ENCODE measurements around the gene KRTAP10-1. TPM values are rescaled to one million over a fixed set of nuclear protein-coding genes. Genes with fewer than 3 reads are reported as not detected.

The KRTAP10-1 gene
- total and polyA plus RNA-seq, 2 of the 8 experiments (the other 6 are each of a cell fraction or from before 2014, with no cell fraction given): 0.08 TPM; not detected in 1

DNA sequence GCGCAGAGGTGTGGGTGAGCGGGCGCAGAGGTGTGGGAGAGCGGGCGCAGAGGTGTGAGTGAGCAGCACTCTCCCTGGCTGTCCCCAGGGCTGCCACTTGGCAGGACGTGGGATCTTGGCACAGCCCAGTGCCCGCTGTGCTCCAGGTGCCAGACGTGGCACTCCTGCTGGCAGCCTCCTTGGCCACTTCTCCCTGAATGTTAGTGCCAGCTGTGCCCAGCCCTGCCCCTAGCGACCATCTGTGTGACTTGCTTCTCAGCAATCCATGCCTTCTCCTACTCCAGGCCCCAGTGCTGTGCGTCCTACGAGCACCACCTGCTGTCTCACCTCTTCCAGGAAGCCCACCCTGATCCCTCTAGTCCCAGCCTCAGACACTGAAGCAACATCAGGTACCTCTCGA lies 30.5 kb downstream of the KRTAP10-1 start:
- Histone ChIP-seq H3K4me2 (ENCODE audit: insufficient read depth in 1 of 2, low read depth in 2 of 2, low read length in 2 of 2) (no peak overlapping the region), H2BK120ac (replicated peaks; ENCODE audit: low read depth, low read length) (no peak overlapping the region), H3K9me3 (ENCODE audit: insufficient read depth in 2 of 2, low read depth in 1 of 2, low read length in 1 of 2) (no peaks in the 10 kb centered on the region), H2AK5ac (ENCODE audit: low read depth, low read length) (no peak overlapping the region), H3K4me3 (ENCODE audit: extremely low read depth in 1 of 4, insufficient read depth in 2 of 4, low read depth in 3 of 4, low read length in 4 of 4) (no peak overlapping the region), H2BK5ac (ENCODE audit: low read depth, low read length) (no peak overlapping the region), H3K79me2 (ENCODE audit: control insufficient read depth in 1 of 2, insufficient read depth in 2 of 2, low read length in 2 of 2) (no peaks in the 10 kb centered on the region), H3K27ac (ENCODE audit: low read depth, low read length) (no peak overlapping the region), H4K8ac (ENCODE audit: extremely low read depth, insufficient read depth, low read length) (no peak overlapping the region), H4K91ac (replicated peaks; ENCODE audit: insufficient read length, low read length) (peak overlapping the region; percentile 55), H3K27me3 (replicated peaks in 1 of 4; ENCODE audit: control insufficient read depth in 3 of 4, extremely low read depth in 1 of 4, insufficient read depth in 3 of 4, low read length in 3 of 4) (no peaks in the 10 kb centered on the region), H2AFZ (ENCODE audit: low read length) (no peak overlapping the region), H2BK15ac (ENCODE audit: low read length) (no peak overlapping the region), H3K23ac (ENCODE audit: insufficient read length) (no peak overlapping the region), H3K23me2 (ENCODE audit: low read depth, low read length) (0 out of 2 replicates have a peak, but pooled peaks cover 2% of the 10 kb centered on the region), H3K36me3 (ENCODE audit: control insufficient read depth in 2 of 4, insufficient read depth in 4 of 4, low read length in 3 of 4) (peaks cover 0 to 8% (median 8%) of the 10 kb centered on the region in 4 experiments; a peak in 4 of 8 replicates), H3K56ac (replicated peaks; ENCODE audit: insufficient read length, low read depth, low read length) (no peak overlapping the region), H3K9ac (replicated peaks in 1 of 4; ENCODE audit: extremely low read depth in 1 of 4, low read depth in 3 of 4, low read length in 3 of 4) (no peak overlapping the region), H4K20me1 (replicated peaks in 1 of 2; ENCODE audit: control insufficient read depth in 1 of 2, insufficient read depth in 2 of 2, low read length in 2 of 2) (peaks cover 3 to 6% of the 10 kb centered on the region in 2 experiments), H2BK12ac (ENCODE audit: low read depth, low read length) (no peak overlapping the region), H2BK20ac (ENCODE audit: low read length) (no peak overlapping the region), H4K5ac (ENCODE audit: insufficient read length, low read depth, low read length) (no peak overlapping the region), H3K4ac (replicated peaks; ENCODE audit: insufficient read length, low read depth, low read length) (no peak overlapping the region), H3K4me1 (replicated peaks in 1 of 4; ENCODE audit: control insufficient read depth in 3 of 4, insufficient read depth in 4 of 4, low read length in 3 of 4) (no peaks in the 10 kb centered on the region; a peak in 3 of 7 replicates), H3K18ac (ENCODE audit: extremely low read depth, low read length) (no peak overlapping the region), H3K79me1 (ENCODE audit: low read depth, low read length) (no peaks in the 10 kb centered on the region), H3K14ac (ENCODE audit: insufficient read length) (no peak overlapping the region)
- WGBS, 2 experiments (ENCODE audit: extremely low coverage in 1 of 2, insufficient coverage in 1 of 2, insufficient read length in 1 of 2, insufficient replicate concordance in 2 of 2, low coverage in 1 of 2, low lambda C conversion rate in 2 of 2, missing lambda C conversion rate in 1 of 2): 87% methylated on average over 7 of the region's 12 CpGs; no CpG with 5 or more reads in 1 of the 2 experiments
- FAIRE-seq: no peak
- ChIA-PET POLR2A (ENCODE audit: partially characterized antibody) (interaction anchor here (1.7 to 1.9 kb wide), 2 partner anchors 16 to 24 kb away, joined by 4 to 5 read pairs; no protein-coding TSS in a partner anchor), CTCF (ENCODE audit: partially characterized antibody) (interaction anchor here (0.7 to 4.0 kb wide), 26 partner anchors 8 to 290 kb away, joined by 3 to 21 read pairs (median 5); partner anchors contain the start of gene TSPEAR)
- no peak for DNase-seq (ENCODE audit: low read depth in 1 of 2, low spot score in 2 of 2)
- TF ChIP-seq, protein P1, sequence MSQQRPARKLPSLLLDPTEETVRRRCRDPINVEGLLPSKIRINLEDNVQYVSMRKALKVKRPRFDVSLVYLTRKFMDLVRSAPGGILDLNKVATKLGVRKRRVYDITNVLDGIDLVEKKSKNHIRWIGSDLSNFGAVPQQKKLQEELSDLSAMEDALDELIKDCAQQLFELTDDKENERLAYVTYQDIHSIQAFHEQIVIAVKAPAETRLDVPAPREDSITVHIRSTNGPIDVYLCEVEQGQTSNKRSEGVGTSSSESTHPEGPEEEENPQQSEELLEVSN (IDR thresholded peaks at IDR 0.05): no peak
- TF ChIP-seq, protein P2, sequence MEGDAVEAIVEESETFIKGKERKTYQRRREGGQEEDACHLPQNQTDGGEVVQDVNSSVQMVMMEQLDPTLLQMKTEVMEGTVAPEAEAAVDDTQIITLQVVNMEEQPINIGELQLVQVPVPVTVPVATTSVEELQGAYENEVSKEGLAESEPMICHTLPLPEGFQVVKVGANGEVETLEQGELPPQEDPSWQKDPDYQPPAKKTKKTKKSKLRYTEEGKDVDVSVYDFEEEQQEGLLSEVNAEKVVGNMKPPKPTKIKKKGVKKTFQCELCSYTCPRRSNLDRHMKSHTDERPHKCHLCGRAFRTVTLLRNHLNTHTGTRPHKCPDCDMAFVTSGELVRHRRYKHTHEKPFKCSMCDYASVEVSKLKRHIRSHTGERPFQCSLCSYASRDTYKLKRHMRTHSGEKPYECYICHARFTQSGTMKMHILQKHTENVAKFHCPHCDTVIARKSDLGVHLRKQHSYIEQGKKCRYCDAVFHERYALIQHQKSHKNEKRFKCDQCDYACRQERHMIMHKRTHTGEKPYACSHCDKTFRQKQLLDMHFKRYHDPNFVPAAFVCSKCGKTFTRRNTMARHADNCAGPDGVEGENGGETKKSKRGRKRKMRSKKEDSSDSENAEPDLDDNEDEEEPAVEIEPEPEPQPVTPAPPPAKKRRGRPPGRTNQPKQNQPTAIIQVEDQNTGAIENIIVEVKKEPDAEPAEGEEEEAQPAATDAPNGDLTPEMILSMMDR (IDR thresholded peaks at IDR 0.05; ENCODE audit: control extremely low read depth in 1 of 3, insufficient read depth in 1 of 3, low read depth in 1 of 3, low read length in 3 of 3): peak in 1 of 3 experiments; percentile 12; a peak in 1 of 4 replicates
- TF ChIP-seq BCL11A (IDR thresholded peaks at IDR 0.05; ENCODE audit: low read depth in 2 of 2, low read length in 2 of 2) (no peak), RNF2 (IDR thresholded peaks at IDR 0.05; ENCODE audit: borderline replicate concordance, low read depth, low read length, missing control alignments, poor library complexity, severe bottlenecking) (no peak), KDM4A (IDR thresholded peaks at IDR 0.05; ENCODE audit: low read depth, low read length, severe bottlenecking) (no peak)

All from H1 (cell line).